ENCODE data around the gene SPSB4. TPM values are rescaled to one million over a fixed set of nuclear protein-coding genes. Genes with fewer than 3 reads are reported as not detected.

Gene SPSB4
- total and polyA plus RNA-seq, 7 donors, result 0.10 to 1.4 (median 0.44) TPM; not detected in 1

DNA sequence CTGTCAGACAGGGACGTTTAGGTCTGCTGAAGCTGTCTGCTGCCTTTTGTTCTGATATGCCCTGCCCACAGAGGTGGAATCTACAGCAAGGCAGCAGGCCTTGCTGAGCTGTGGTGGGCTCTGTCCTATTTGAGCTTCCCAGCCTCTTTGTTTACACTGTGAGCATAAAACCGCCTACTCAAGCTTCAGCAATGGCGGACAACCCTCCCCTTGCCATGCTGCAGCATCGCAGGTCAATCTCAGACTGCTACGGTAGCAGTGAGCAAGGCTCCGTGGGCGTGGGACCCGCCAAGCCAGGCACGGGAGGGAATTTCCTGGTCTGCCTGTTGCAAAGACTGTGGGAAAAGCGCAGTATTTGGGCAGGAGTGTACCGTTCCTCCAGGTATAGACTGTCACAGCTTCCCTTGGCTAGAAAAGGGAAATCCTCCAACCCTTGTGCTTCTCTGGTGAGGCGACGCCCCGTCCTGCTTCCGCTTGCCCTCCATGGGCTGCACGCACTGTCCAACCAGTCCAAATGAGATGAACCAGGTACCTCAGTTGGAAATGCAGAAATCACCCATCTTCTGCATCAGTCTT is 71.4 kb downstream of the SPSB4 start:
- Histone ChIP-seq H3K4me3 (no peak overlapping the region), H3K9me3 (peaks cover 0 to 2% (median 0%) of the 10 kb centered on the region in 4 donors), H3K27ac (no peak overlapping the region), H3K4me1 (no peaks in the 10 kb centered on the region), H3K36me3 (no peaks in the 10 kb centered on the region), H3K27me3 (no peaks in the 10 kb centered on the region)
- 57 to 77% methylated on average over 16 of the region's 16 CpGs for WGBS, 2 donors
- DNase-seq, result no peak
- TF ChIP-seq POLR2A (IDR thresholded peaks at IDR 0.05) (no peak), EP300 (IDR thresholded peaks at IDR 0.05) (no peak), POLR2AphosphoS5 (IDR thresholded peaks at IDR 0.05) (no peak)
- TF ChIP-seq, protein P1, sequence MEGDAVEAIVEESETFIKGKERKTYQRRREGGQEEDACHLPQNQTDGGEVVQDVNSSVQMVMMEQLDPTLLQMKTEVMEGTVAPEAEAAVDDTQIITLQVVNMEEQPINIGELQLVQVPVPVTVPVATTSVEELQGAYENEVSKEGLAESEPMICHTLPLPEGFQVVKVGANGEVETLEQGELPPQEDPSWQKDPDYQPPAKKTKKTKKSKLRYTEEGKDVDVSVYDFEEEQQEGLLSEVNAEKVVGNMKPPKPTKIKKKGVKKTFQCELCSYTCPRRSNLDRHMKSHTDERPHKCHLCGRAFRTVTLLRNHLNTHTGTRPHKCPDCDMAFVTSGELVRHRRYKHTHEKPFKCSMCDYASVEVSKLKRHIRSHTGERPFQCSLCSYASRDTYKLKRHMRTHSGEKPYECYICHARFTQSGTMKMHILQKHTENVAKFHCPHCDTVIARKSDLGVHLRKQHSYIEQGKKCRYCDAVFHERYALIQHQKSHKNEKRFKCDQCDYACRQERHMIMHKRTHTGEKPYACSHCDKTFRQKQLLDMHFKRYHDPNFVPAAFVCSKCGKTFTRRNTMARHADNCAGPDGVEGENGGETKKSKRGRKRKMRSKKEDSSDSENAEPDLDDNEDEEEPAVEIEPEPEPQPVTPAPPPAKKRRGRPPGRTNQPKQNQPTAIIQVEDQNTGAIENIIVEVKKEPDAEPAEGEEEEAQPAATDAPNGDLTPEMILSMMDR (IDR thresholded peaks at IDR 0.05), result no peak
- intact Hi-C loops (cut with DNase I), result no loop called here

DNA sequence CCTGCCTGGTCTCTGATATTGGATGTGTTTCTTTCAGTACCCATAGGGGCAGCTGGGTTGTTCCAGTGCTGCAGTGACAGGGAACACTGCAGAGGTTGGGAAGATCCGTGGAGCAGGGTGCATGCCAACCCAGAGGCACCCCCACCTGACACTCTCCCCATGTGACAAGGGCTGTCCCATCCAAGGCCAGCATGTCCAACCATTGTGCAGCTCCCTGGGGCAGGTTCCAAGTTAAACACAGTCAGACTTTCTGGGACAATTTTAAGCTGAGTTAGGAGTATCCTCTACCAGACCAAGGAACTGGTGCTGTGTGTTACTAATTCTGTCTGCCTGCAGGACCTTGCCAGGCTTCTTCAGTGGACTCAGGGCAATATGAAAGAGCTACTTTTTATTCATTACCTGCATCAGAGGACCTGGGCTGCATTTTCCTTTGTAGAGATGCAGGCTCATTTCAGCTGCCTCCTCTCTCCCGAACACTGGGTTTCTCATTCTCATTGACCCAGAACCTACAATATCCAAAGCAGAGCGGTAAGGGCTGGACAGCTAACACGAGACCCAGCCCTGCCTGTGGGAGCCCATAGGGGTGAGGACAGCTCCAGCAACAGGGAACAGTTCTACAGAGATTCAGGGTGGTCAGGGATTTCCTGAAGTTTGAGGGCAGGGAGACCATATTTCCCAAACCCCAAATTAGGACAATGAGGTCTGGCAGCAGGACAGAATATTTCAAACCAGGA is 72.7 kb downstream of the SPSB4 start:
- Histone ChIP-seq H3K4me1 (no peaks in the 10 kb centered on the region), H3K27ac (no peak overlapping the region), H3K9me3 (no peaks in the 10 kb centered on the region), H3K36me3 (no peaks in the 10 kb centered on the region), H3K4me3 (no peak overlapping the region), H3K27me3 (no peaks in the 10 kb centered on the region)
- TF ChIP-seq EP300 (IDR thresholded peaks at IDR 0.05) (no peak), POLR2AphosphoS5 (IDR thresholded peaks at IDR 0.05) (no peak), POLR2A (IDR thresholded peaks at IDR 0.05) (no peak)
- TF ChIP-seq, protein P1 (IDR thresholded peaks at IDR 0.05), result no peak
- intact Hi-C loops (cut with DNase I), result no loop called here
- DNase-seq, result no peak
- WGBS, 2 donors, result 71 to 79% methylated on average over 4 of the region's 4 CpGs

DNA sequence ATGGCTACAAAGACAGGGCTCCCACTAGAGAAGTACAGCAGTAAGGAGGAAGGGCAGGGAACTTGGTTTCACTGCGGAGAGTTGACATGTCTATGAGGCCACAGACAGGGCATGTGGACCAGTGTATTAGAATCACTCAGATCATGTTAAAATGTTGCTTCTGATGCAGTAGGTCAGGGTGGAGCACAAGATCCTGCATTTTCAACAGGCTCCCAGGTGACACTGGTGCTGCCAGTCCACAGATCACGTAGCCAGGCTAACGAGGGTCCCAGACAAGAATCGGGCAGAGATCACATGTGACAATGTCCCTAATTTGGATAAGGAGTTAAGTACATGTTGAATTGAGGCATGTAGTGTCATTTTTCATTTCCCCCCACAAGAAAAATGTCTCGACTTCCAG is 73.6 kb downstream of the SPSB4 start:
- H3K4me1 ChIP-seq, result no peaks in the 10 kb centered on the region
- H3K36me3 ChIP-seq, result no peaks in the 10 kb centered on the region
- WGBS, 2 donors, result 76 to 89% methylated on average over 5 of the region's 5 CpGs
- H3K27ac ChIP-seq, result no peak overlapping the region
- no peaks in the 10 kb centered on the region for H3K9me3 ChIP-seq
- no peak for DNase-seq
- TF ChIP-seq POLR2A (IDR thresholded peaks at IDR 0.05), result no peak
- TF ChIP-seq EP300 (IDR thresholded peaks at IDR 0.05), result no peak
- TF ChIP-seq POLR2AphosphoS5 (IDR thresholded peaks at IDR 0.05), result no peak
- TF ChIP-seq, protein P1 (IDR thresholded peaks at IDR 0.05), result no peak
- no peak overlapping the region for H3K4me3 ChIP-seq
- intact Hi-C loops (cut with DNase I), result no loop called here
- no peaks in the 10 kb centered on the region for H3K27me3 ChIP-seq

DNA sequence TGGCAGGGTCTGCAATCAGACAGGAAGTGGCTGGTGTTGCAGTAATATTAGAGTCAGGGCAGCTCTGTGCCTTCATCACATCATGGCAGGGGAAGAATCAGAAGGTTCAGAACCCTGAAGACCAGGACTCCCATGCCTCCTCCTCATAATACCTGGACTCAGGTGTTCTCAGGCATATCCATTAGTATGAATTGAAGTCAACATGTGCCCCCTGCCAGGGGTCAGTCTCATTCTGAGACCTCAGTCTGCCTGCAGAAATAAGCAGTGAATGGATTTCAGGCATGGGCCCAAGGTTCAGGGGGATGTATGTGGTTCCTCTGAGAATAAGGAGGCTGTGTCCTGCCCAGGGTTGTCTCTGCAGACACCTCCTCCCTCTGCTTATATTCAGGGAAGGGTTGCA is 74.2 kb downstream of the SPSB4 start:
- H3K9me3 ChIP-seq, result no peaks in the 10 kb centered on the region
- no peaks in the 10 kb centered on the region for H3K36me3 ChIP-seq
- H3K4me3 ChIP-seq, result no peak overlapping the region
- DNase-seq, result no peak
- H3K27ac ChIP-seq, result no peak overlapping the region
- H3K4me1 ChIP-seq, result no peaks in the 10 kb centered on the region
- H3K27me3 ChIP-seq, result no peaks in the 10 kb centered on the region
- intact Hi-C loops (cut with DNase I), result no loop called here
- TF ChIP-seq EP300 (IDR thresholded peaks at IDR 0.05) (no peak), POLR2AphosphoS5 (IDR thresholded peaks at IDR 0.05) (no peak), POLR2A (IDR thresholded peaks at IDR 0.05) (no peak)
- TF ChIP-seq, protein P1 (IDR thresholded peaks at IDR 0.05), result no peak
